MG63 (cell line): ENCODE measurements around the gene HOXB2. TPM values are rescaled to one million over a fixed set of nuclear protein-coding genes. Genes with fewer than 3 reads are reported as not detected.
"Not testable (repeated sequence)": the region's sequence is repeated elsewhere in the genome, so short reads cannot be mapped to it uniquely, and the experiment has no call there.

ENCODE experiments used
- DNase-seq: peaks from one replicate; pipeline ENCODE4 v3.0.0-alpha.2; 2020
- H3K27me3 ChIP-seq: fragments of 250-450 bp; sonication (Bioruptor Pico); 2 replicates; pipeline ENCODE4 v1.5.1; 2020; ENCODE audit warnings: mild to moderate bottlenecking, moderate library complexity
- H3K36me3 ChIP-seq: fragments of 250-450 bp; sonication (Bioruptor Pico); 2 replicates; pipeline ENCODE4 v1.5.1; 2020; ENCODE audit warnings: mild to moderate bottlenecking, moderate library complexity
- H3K4me3 ChIP-seq: fragments of 250-450 bp; sonication (Bioruptor Pico); 2 replicates; pipeline ENCODE4 v1.5.1; 2020; ENCODE audit warnings: mild to moderate bottlenecking, moderate library complexity
- H3K9me3 ChIP-seq: fragments of 250-450 bp; sonication (Bioruptor Pico); 2 replicates; pipeline ENCODE4 v1.5.1; 2020; ENCODE audit warnings: mild to moderate bottlenecking, moderate library complexity
- total RNA-seq: library from RNA; depleted of rRNA; stranded (reverse); fragments of >200 nt; shearing (Covaris generic); gene quantifications from 2 replicates; pipeline ENCODE4 v1.2.3, GENCODE V29; 2014; ENCODE audit warnings: low replicate concordance

The HOXB2 gene
- total RNA-seq, 1 experiment from 2014 or later: 16.0 TPM

GRCh38 chr17:48520631-48521079, 24.3 kb downstream of the HOXB2 start:
- no peak for DNase-seq
- Histone ChIP-seq H3K9me3 (no peaks in the 10 kb centered on the region), H3K4me3 (no peak overlapping the region), H3K36me3 (no peaks in the 10 kb centered on the region), H3K27me3 (no peaks in the 10 kb centered on the region)

- no peak overlapping the region for H3K4me3 ChIP-seq
- no peak for DNase-seq
- H3K36me3 ChIP-seq: no peaks in the 10 kb centered on the region
- no peaks in the 10 kb centered on the region for H3K9me3 ChIP-seq
- H3K27me3 ChIP-seq: peaks cover under 1% of the 10 kb centered on the region; the same call in 1 of the 2 replicates
Observed at GRCh38 chr17:48519427-48519826, 25.5 kb downstream of the HOXB2 start.

- Histone ChIP-seq H3K9me3 (no peaks in the 10 kb centered on the region), H3K4me3 (no peak overlapping the region), H3K27me3 (peaks cover 7% of the 10 kb centered on the region), H3K36me3 (no peaks in the 10 kb centered on the region)
- DNase-seq: no peak
Observed at GRCh38 chr17:48517478-48517877, 27.4 kb downstream of the HOXB2 start.

- DNase-seq: no peak
- no peak overlapping the region for H3K4me3 ChIP-seq
- H3K36me3 ChIP-seq: no peaks in the 10 kb centered on the region
- H3K9me3 ChIP-seq: no peaks in the 10 kb centered on the region
- peaks cover 7% of the 10 kb centered on the region for H3K27me3 ChIP-seq
Observed at GRCh38 chr17:48515925-48516900, 28.7 kb downstream of the HOXB2 start.

GRCh38 chr17:48514477-48514876, 30.4 kb downstream of the HOXB2 start:
- DNase-seq: no peak

GRCh38 chr17:48513666-48514455, 31.0 kb downstream of the HOXB2 start:
- DNase-seq: no peak
- Histone ChIP-seq H3K9me3 (no peaks in the 10 kb centered on the region), H3K36me3 (no peaks in the 10 kb centered on the region), H3K27me3 (peaks cover 7% of the 10 kb centered on the region), H3K4me3 (no peak overlapping the region)

More at GRCh38 chr17:48514477-48514876, 30.4 kb downstream of the HOXB2 start:
- H3K27me3 ChIP-seq: peaks cover 7% of the 10 kb centered on the region
- no peaks in the 10 kb centered on the region for H3K36me3 ChIP-seq
- no peaks in the 10 kb centered on the region for H3K9me3 ChIP-seq
- H3K4me3 ChIP-seq: no peak overlapping the region

- DNase-seq: no peak
- peaks cover 7% of the 10 kb centered on the region for H3K27me3 ChIP-seq
- no peaks in the 10 kb centered on the region for H3K9me3 ChIP-seq
- H3K36me3 ChIP-seq: no peaks in the 10 kb centered on the region
- H3K4me3 ChIP-seq: no peak overlapping the region
Observed at GRCh38 chr17:48513097-48513496, 31.8 kb downstream of the HOXB2 start.

- Histone ChIP-seq H3K9me3 (no peaks in the 10 kb centered on the region), H3K27me3 (peaks cover 7% of the 10 kb centered on the region), H3K36me3 (no peaks in the 10 kb centered on the region), H3K4me3 (no peak overlapping the region)
- peak; percentile 39 for DNase-seq
Observed at GRCh38 chr17:48510761-48511604, 33.9 kb downstream of the HOXB2 start.

GRCh38 chr17:48510381-48510760, 34.5 kb downstream of the HOXB2 start:
- no peaks in the 10 kb centered on the region for H3K36me3 ChIP-seq
- peaks cover 7% of the 10 kb centered on the region for H3K27me3 ChIP-seq

GRCh38 chr17:48509708-48510107, 35.2 kb downstream of the HOXB2 start:
- not testable (repeated sequence) for H3K36me3 ChIP-seq

More at GRCh38 chr17:48510381-48510760, 34.5 kb downstream of the HOXB2 start:
- Histone ChIP-seq H3K4me3 (no peak overlapping the region), H3K9me3 (no peaks in the 10 kb centered on the region)
- no peak for DNase-seq

GRCh38 chr17:48506246-48506645, 38.7 kb downstream of the HOXB2 start:
- Histone ChIP-seq H3K4me3 (no peak overlapping the region), H3K36me3 (no peaks in the 10 kb centered on the region), H3K9me3 (no peaks in the 10 kb centered on the region), H3K27me3 (no peaks in the 10 kb centered on the region)
- no peak for DNase-seq

More at GRCh38 chr17:48509708-48510107, 35.2 kb downstream of the HOXB2 start:
- DNase-seq, H3K9me3 ChIP-seq, H3K4me3 ChIP-seq, H3K27me3 ChIP-seq: not testable (repeated sequence)

GRCh38 chr17:48505788-48506187, 39.1 kb downstream of the HOXB2 start:
- no peaks in the 10 kb centered on the region for H3K36me3 ChIP-seq
- DNase-seq: peak; percentile 65
- no peaks in the 10 kb centered on the region for H3K27me3 ChIP-seq
- H3K9me3 ChIP-seq: no peaks in the 10 kb centered on the region
- no peak overlapping the region for H3K4me3 ChIP-seq

- H3K36me3 ChIP-seq: no peaks in the 10 kb centered on the region
- H3K27me3 ChIP-seq: no peaks in the 10 kb centered on the region
- DNase-seq: no peak
- H3K4me3 ChIP-seq: no peak overlapping the region
- H3K9me3 ChIP-seq: no peaks in the 10 kb centered on the region
Observed at GRCh38 chr17:48504953-48505352, 40.0 kb downstream of the HOXB2 start.

GRCh38 chr17:48503747-48504146, 41.2 kb downstream of the HOXB2 start:
- no peaks in the 10 kb centered on the region for H3K27me3 ChIP-seq
- H3K36me3 ChIP-seq: no peaks in the 10 kb centered on the region
- no peak overlapping the region for H3K4me3 ChIP-seq
- no peak for DNase-seq
- H3K9me3 ChIP-seq: no peaks in the 10 kb centered on the region

GRCh38 chr17:48502901-48503300, 42.0 kb downstream of the HOXB2 start:
- DNase-seq: no peak
- no peaks in the 10 kb centered on the region for H3K36me3 ChIP-seq
- no peaks in the 10 kb centered on the region for H3K9me3 ChIP-seq
- H3K27me3 ChIP-seq: no peaks in the 10 kb centered on the region
- no peak overlapping the region for H3K4me3 ChIP-seq

- no peaks in the 10 kb centered on the region for H3K27me3 ChIP-seq
- DNase-seq: no peak
- no peaks in the 10 kb centered on the region for H3K36me3 ChIP-seq
- no peaks in the 10 kb centered on the region for H3K9me3 ChIP-seq
- no peak overlapping the region for H3K4me3 ChIP-seq
Observed at GRCh38 chr17:48502312-48502711, 42.6 kb downstream of the HOXB2 start.
